ENCODE data around the gene IER3.

DNA sequence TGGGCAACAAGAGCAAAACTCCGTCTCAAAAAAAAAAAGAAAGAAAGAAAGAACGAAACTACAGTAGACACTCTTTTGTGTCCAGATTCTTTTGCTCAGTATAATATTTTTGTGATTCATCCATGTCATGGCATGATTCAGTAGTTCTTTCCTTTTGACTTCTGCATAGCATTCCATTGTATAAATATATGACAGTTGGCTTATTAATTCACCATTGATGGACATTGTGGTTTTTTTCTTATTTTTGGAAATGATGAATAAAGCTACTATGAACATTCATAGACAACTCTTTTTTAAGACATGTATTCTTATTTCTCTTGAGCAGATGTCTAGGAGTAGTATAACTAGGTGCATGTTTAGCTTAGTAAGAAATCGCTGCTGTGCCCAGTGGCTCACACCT, 10.3 kb upstream of the IER3 start:
- TF ChIP-seq, protein P1, sequence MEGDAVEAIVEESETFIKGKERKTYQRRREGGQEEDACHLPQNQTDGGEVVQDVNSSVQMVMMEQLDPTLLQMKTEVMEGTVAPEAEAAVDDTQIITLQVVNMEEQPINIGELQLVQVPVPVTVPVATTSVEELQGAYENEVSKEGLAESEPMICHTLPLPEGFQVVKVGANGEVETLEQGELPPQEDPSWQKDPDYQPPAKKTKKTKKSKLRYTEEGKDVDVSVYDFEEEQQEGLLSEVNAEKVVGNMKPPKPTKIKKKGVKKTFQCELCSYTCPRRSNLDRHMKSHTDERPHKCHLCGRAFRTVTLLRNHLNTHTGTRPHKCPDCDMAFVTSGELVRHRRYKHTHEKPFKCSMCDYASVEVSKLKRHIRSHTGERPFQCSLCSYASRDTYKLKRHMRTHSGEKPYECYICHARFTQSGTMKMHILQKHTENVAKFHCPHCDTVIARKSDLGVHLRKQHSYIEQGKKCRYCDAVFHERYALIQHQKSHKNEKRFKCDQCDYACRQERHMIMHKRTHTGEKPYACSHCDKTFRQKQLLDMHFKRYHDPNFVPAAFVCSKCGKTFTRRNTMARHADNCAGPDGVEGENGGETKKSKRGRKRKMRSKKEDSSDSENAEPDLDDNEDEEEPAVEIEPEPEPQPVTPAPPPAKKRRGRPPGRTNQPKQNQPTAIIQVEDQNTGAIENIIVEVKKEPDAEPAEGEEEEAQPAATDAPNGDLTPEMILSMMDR (IDR thresholded peaks at IDR 0.05), result no peak
- TF ChIP-seq POLR2A (IDR thresholded peaks at IDR 0.05), result no peak
